Measurements from ENCODE around the gene ADCYAP1R1. TPM values are rescaled to one million over a fixed set of nuclear protein-coding genes. Genes with fewer than 3 reads are reported as not detected.

ADCYAP1R1 gene
- total RNA-seq, 4 donors from 2014 or later, result under 0.01 to 2.7 (median 1.0) TPM

DNA sequence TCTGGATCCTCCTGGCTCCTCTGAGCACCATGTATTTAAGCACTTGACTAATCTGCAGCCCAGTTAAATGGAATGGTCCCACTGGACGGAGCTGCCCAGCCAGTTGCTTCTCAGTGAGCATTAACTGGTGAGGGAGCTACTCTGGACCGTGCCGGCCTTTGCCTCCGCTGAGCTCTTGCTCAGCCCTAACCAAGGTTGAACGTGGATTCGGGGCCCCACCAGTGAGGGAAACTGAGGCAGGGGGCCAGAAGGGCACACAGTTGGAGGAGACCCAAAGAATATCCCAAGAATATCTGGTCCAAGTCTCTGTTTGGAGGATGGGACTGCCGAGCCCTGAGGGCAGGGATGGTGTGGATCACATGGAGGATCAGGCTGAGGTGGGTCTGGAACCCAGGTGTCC lies 13.7 kb downstream of the ADCYAP1R1 start:
- Histone ChIP-seq H3K36me3 (no peaks in the 10 kb centered on the region), H3K27me3 (no peaks in the 10 kb centered on the region), H3K4me1 (no peaks in the 10 kb centered on the region), H3K27ac (no peak overlapping the region), H3K9me3 (no peaks in the 10 kb centered on the region), H3K4me3 (no peak overlapping the region)
- TF ChIP-seq POLR2A (IDR thresholded peaks at IDR 0.05) (no peak), EP300 (IDR thresholded peaks at IDR 0.05) (no peak)
- TF ChIP-seq, protein P1, sequence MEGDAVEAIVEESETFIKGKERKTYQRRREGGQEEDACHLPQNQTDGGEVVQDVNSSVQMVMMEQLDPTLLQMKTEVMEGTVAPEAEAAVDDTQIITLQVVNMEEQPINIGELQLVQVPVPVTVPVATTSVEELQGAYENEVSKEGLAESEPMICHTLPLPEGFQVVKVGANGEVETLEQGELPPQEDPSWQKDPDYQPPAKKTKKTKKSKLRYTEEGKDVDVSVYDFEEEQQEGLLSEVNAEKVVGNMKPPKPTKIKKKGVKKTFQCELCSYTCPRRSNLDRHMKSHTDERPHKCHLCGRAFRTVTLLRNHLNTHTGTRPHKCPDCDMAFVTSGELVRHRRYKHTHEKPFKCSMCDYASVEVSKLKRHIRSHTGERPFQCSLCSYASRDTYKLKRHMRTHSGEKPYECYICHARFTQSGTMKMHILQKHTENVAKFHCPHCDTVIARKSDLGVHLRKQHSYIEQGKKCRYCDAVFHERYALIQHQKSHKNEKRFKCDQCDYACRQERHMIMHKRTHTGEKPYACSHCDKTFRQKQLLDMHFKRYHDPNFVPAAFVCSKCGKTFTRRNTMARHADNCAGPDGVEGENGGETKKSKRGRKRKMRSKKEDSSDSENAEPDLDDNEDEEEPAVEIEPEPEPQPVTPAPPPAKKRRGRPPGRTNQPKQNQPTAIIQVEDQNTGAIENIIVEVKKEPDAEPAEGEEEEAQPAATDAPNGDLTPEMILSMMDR (IDR thresholded peaks at IDR 0.05), result no peak
- WGBS, 2 donors, result 90 to 96% methylated on average over 7 of the region's 7 CpGs
- no peak for DNase-seq (ENCODE audit: low spot score in 2 of 2)

DNA sequence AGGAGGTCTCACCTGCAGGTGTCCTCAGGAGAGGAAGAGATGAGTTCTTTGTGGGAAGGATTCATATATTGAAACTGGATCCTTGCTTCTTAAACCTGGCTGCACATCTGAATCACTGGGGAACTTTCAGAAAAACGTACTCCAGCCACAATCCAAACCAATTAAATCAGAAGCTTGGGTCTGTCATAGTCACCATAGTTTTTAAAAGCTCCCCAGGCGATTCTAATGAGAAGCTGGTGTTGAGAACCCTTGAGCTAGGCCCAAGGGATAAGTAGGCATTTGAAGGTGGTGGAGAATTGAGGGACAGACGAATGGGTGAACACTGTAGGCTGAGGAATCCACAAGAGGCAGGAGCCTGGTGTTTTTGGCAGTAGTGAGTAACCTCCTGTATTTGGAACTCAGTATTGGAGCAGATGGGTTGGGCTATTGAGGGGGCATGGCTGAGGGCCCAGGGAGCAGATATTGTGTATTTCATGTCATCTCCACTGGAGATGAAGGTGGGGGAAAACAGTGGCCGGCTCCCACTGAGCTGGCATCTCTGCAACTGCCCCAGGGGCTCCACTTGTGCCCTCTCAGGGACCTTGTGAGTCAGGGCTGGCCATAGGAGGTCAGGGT lies 14.5 kb downstream of the ADCYAP1R1 start:
- Histone ChIP-seq H3K36me3 (no peaks in the 10 kb centered on the region), H3K27ac (no peak overlapping the region), H3K4me1 (no peaks in the 10 kb centered on the region), H3K4me3 (no peak overlapping the region), H3K27me3 (no peaks in the 10 kb centered on the region), H3K9me3 (no peaks in the 10 kb centered on the region)
- no peak for DNase-seq (ENCODE audit: low spot score in 2 of 2)
- 68 to 77% methylated on average over 4 of the region's 4 CpGs for WGBS, 2 donors
- TF ChIP-seq EP300 (IDR thresholded peaks at IDR 0.05) (no peak), POLR2A (IDR thresholded peaks at IDR 0.05) (no peak)
- TF ChIP-seq, protein P1 (IDR thresholded peaks at IDR 0.05), result no peak

DNA sequence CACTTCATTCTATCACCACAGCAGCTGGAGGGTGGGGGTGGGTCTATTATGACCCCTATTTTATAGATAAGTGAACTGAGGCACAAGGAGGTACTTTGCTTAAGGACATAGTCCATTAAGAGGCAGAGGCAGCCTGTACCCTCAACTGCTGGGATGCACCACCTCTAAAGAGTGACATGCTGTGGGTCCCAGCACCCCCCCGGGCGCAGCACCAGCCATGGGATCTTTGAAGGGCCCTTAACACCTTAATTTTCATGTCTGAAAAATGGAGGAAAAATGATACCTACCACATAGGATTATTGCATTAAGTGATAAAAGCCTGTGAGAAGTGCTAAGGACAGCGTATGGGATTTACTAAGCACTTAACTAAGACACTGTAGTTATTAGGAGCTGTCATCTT lies 15.4 kb downstream of the ADCYAP1R1 start:
- Histone ChIP-seq H3K4me1 (no peaks in the 10 kb centered on the region), H3K36me3 (no peaks in the 10 kb centered on the region), H3K27me3 (no peaks in the 10 kb centered on the region), H3K27ac (no peak overlapping the region), H3K9me3 (no peaks in the 10 kb centered on the region), H3K4me3 (no peak overlapping the region)
- TF ChIP-seq, protein P1 (IDR thresholded peaks at IDR 0.05), result no peak
- TF ChIP-seq POLR2A (IDR thresholded peaks at IDR 0.05) (no peak), EP300 (IDR thresholded peaks at IDR 0.05) (no peak)
- DNase-seq (ENCODE audit: low spot score in 2 of 2), result no peak
- 89 to 94% methylated on average over 3 of the region's 3 CpGs for WGBS, 2 donors

DNA sequence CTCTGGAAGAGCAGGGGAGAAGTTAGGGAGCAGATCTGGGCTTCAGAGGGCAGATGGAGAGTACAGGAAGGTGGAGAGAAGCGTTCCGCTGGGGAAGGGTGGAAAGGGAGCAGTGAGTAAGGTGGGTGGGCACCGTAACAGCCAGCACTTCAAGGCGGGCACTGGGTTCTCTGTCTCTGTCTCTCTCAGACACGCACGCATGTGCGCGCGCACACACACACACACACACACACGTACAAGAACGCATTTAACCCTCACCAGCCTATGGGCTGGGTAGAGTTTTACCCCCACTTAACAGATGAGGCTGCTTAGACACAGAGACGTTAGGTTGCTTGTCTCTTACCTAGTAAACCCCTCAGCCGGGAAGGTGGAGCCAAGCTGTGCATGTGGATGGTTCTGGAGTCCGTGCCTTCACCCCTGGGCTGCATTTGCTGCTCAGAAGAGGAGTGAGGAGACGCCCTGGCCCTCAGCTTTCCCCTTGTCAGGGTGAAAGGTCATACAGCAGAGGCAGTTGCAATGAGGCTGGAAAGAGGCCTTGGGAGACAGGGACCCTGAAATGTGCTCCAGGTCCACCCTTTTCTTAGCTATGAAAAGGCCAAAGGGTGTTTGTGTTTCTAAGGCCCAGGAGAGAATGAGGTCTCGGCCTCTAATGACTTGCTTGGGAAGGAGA lies 16.0 kb downstream of the ADCYAP1R1 start:
- 81 to 84% methylated on average over 16 of the region's 16 CpGs for WGBS, 2 donors
- H3K27ac ChIP-seq, result no peak overlapping the region
- H3K9me3 ChIP-seq, result no peaks in the 10 kb centered on the region
- H3K4me1 ChIP-seq, result no peaks in the 10 kb centered on the region
- H3K27me3 ChIP-seq, result no peaks in the 10 kb centered on the region
- TF ChIP-seq EP300 (IDR thresholded peaks at IDR 0.05), result no peak
- no peak for TF ChIP-seq POLR2A (IDR thresholded peaks at IDR 0.05)
- TF ChIP-seq, protein P1 (IDR thresholded peaks at IDR 0.05), result no peak
- DNase-seq (ENCODE audit: low spot score in 2 of 2), result no peak
- H3K4me3 ChIP-seq, result no peak overlapping the region
- no peaks in the 10 kb centered on the region for H3K36me3 ChIP-seq

DNA sequence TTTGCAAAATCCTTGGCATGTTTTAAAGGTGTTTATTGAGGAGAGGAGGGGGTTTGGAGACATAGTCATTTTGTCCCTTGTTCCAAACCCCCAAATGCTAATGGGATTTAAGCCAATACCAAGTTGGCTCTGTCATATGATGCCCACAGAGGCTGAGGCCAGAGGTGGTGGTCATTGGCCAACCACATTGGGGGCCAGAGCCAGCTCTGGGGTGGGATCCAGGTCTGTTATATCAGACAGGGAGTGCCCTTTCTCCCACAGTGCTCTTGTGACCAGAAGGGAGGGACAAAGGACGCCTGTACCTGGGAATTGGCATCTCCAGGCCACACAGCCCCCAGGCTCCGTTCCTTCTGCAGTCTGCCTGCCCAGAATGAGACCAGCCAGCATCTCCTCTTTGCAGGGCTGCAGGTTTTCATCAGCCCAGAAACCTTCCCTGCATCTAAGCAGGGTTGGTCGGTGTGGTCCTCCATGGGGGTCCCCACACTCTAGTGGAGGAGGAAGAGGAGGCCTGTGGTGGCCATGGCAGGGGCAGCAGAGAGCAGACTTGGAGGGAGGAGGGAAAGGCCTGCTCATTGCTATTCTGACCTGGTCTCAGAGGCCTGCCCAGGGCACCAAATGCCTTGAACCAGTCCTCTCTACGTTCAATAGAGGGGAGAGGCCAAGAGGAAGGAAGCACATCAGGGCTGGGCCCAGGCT lies 17.9 kb downstream of the ADCYAP1R1 start:
- H3K4me3 ChIP-seq, result no peak overlapping the region
- H3K27ac ChIP-seq, result no peak overlapping the region
- no peaks in the 10 kb centered on the region for H3K36me3 ChIP-seq
- H3K9me3 ChIP-seq, result no peaks in the 10 kb centered on the region
- DNase-seq (ENCODE audit: low spot score in 2 of 2), result no peak
- no peak for TF ChIP-seq EP300 (IDR thresholded peaks at IDR 0.05)
- TF ChIP-seq POLR2A (IDR thresholded peaks at IDR 0.05), result no peak
- TF ChIP-seq, protein P1 (IDR thresholded peaks at IDR 0.05), result no peak
- no peaks in the 10 kb centered on the region for H3K27me3 ChIP-seq
- H3K4me1 ChIP-seq, result no peaks in the 10 kb centered on the region
- 79 to 84% methylated on average over 3 to 4 of the region's 4 CpGs for WGBS, 2 donors

All from tibial nerve (tissue), 4 donors.